ENCODE results near the gene TMEM80. TPM values are rescaled to one million over a fixed set of nuclear protein-coding genes. Genes with fewer than 3 reads are reported as not detected.

The TMEM80 gene
- total RNA-seq, 2 donors from 2014 or later = 66.0 to 70.9 TPM

- H3K27ac ChIP-seq = no peak overlapping the region
- TF ChIP-seq POLR2AphosphoS5 (IDR thresholded peaks at IDR 0.05) = peak; percentile 25
- TF ChIP-seq, protein P1, sequence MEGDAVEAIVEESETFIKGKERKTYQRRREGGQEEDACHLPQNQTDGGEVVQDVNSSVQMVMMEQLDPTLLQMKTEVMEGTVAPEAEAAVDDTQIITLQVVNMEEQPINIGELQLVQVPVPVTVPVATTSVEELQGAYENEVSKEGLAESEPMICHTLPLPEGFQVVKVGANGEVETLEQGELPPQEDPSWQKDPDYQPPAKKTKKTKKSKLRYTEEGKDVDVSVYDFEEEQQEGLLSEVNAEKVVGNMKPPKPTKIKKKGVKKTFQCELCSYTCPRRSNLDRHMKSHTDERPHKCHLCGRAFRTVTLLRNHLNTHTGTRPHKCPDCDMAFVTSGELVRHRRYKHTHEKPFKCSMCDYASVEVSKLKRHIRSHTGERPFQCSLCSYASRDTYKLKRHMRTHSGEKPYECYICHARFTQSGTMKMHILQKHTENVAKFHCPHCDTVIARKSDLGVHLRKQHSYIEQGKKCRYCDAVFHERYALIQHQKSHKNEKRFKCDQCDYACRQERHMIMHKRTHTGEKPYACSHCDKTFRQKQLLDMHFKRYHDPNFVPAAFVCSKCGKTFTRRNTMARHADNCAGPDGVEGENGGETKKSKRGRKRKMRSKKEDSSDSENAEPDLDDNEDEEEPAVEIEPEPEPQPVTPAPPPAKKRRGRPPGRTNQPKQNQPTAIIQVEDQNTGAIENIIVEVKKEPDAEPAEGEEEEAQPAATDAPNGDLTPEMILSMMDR (IDR thresholded peaks at IDR 0.05) = peak; percentile 31 to 78 (median 72)
- TF ChIP-seq POLR2A (IDR thresholded peaks at IDR 0.05) = no peak
- WGBS = 45% methylated on average over 8 of the region's 8 CpGs
- H3K27me3 ChIP-seq (replicated peaks; ENCODE audit: insufficient read depth) = no peaks in the 10 kb centered on the region
- H3K4me1 ChIP-seq (replicated peaks) = peaks cover 13% of the 10 kb centered on the region
- no peak for DNase-seq (ENCODE audit: low spot score)
- H3K36me3 ChIP-seq = no peaks in the 10 kb centered on the region
- no peak overlapping the region for H3K4me3 ChIP-seq
- intact Hi-C loops (cut with DNase I) = loop anchor here (2.0 kb wide), 1 partner anchor 167 kb away; no protein-coding TSS in a partner anchor
- H3K9me3 ChIP-seq = no peaks in the 10 kb centered on the region
Measured at GRCh38 chr11:723120-723883, 27.7 kb downstream of the TMEM80 start.

GRCh38 chr11:724049-724777 lies 28.6 kb downstream of the TMEM80 start:
- DNase-seq (ENCODE audit: low spot score) = no peak

DNA sequence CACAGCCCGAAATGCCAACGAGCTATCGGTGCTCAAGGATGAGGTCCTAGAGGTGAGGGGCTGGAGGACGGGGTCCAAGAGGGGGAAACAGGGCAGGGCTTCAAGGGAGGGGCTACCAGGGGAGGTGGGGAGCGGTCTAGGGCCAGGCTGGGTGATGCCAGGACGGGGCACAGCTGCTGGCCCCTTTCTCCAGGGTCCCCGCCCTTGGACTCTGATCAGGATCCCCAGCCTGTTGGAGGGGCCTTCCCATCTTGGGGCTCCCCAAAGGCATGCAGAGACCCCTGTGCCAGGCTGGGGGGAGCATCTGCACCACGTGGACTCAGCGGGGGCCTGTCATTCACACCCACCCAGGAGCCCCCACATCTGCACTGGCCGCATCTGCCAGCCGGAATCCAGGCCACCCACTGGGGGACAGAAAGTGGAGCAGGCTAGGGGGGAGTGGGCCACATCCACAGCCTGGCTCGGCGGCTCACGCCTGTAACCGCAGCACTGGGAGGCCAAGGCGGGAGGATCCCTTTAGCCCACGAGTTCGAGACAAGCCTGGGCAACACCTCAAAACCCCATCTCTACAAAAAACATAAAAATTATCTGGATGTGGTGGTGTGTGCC lies 29.3 kb downstream of the TMEM80 start:
- intact Hi-C loops (cut with DNase I) = loop anchor here (2.0 kb wide), 1 partner anchor 62 kb away; no protein-coding TSS in a partner anchor
- TF ChIP-seq POLR2AphosphoS5 (IDR thresholded peaks at IDR 0.05) (no peak), POLR2A (IDR thresholded peaks at IDR 0.05) (no peak)
- TF ChIP-seq, protein P1 (IDR thresholded peaks at IDR 0.05) = no peak
- H3K4me1 ChIP-seq (replicated peaks) = peaks cover 13% of the 10 kb centered on the region

More at GRCh38 chr11:724049-724777, 28.6 kb downstream of the TMEM80 start:
- WGBS = 88% methylated on average over 18 of the region's 19 CpGs
- Histone ChIP-seq H3K27me3 (replicated peaks; ENCODE audit: insufficient read depth) (no peaks in the 10 kb centered on the region), H3K4me1 (replicated peaks) (peaks cover 13% of the 10 kb centered on the region), H3K9me3 (no peaks in the 10 kb centered on the region), H3K27ac (no peak overlapping the region), H3K4me3 (no peak overlapping the region), H3K36me3 (no peaks in the 10 kb centered on the region)
- intact Hi-C loops (cut with DNase I) = loop anchor here (2.0 kb wide), 1 partner anchor 61 kb away; no protein-coding TSS in a partner anchor
- TF ChIP-seq, protein P1 (IDR thresholded peaks at IDR 0.05) = no peak
- TF ChIP-seq POLR2A (IDR thresholded peaks at IDR 0.05) (no peak), POLR2AphosphoS5 (IDR thresholded peaks at IDR 0.05) (no peak)

DNA sequence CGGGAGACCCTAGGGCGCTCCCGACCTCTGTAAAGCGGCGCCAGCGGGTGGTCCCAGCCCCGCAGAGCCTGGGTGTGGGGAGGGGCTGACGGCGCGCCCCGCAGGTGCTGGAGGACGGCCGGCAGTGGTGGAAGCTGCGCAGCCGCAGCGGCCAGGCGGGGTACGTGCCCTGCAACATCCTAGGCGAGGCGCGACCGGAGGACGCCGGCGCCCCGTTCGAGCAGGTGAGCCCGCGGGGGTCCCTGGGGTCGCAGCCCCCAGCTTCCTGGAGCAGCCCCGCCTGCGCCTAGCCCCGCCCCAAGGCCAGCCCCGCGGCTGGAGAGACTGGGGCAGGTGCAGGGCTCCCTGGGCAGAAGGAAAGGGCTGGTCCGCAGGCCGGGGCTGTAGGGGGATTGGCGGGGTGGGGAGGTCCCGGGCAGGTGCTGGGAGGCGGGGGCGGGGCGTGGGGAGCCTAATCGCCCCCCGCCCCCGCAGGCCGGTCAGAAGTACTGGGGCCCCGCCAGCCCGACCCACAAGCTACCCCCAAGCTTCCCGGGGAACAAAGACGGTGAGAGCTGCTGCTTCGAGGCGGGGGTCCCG lies 30.1 kb downstream of the TMEM80 start:
- Histone ChIP-seq H3K27ac (peak overlapping the region; percentile 74 to 76), H3K9me3 (no peaks in the 10 kb centered on the region), H3K27me3 (replicated peaks; ENCODE audit: insufficient read depth) (no peaks in the 10 kb centered on the region), H3K4me1 (replicated peaks) (peaks cover 13% of the 10 kb centered on the region), H3K36me3 (no peaks in the 10 kb centered on the region), H3K4me3 (peak overlapping the region; percentile 11 to 23)
- 11% methylated on average over 42 of the region's 53 CpGs for WGBS
- TF ChIP-seq, protein P1 (IDR thresholded peaks at IDR 0.05) = no peak
- TF ChIP-seq POLR2A (IDR thresholded peaks at IDR 0.05) (no peak), POLR2AphosphoS5 (IDR thresholded peaks at IDR 0.05) (no peak)
- DNase-seq (ENCODE audit: low spot score) = no peak
- intact Hi-C loops (cut with DNase I) = loop anchor here (2.0 kb wide), 1 partner anchor 63 kb away; no protein-coding TSS in a partner anchor

More for the DNA sequence above, 29.3 kb downstream of the TMEM80 start:
- no peaks in the 10 kb centered on the region for H3K36me3 ChIP-seq
- H3K27ac ChIP-seq = no peak overlapping the region
- H3K9me3 ChIP-seq = no peaks in the 10 kb centered on the region
- H3K27me3 ChIP-seq (replicated peaks; ENCODE audit: insufficient read depth) = no peaks in the 10 kb centered on the region
- no peak overlapping the region for H3K4me3 ChIP-seq
- no peak for DNase-seq (ENCODE audit: low spot score)
- 83% methylated on average over 18 of the region's 18 CpGs for WGBS
